HepG2 (cell line): Measurements from ENCODE around the gene AKAIN1. TPM values are rescaled to one million over a fixed set of nuclear protein-coding genes. Genes with fewer than 3 reads are reported as not detected.

ENCODE experiments used
- GABPB1 ChIP-seq: IDR thresholded peaks from 2 replicates; pipeline ENCODE4 v1.6.1; 2016; ENCODE audit warnings: mild to moderate bottlenecking, missing genetic modification reagents, moderate library complexity, missing compliant biosample characterization
- KDM5B ChIP-seq: sonication (generic); formaldehyde crosslinking; IDR thresholded peaks from 2 replicates; pipeline ENCODE4 v1.4.0; 2020; ENCODE audit warnings: missing genetic modification reagents, mild to moderate bottlenecking, borderline replicate concordance
- NRL ChIP-seq: sonication (generic); formaldehyde crosslinking; IDR thresholded peaks from 2 replicates; pipeline ENCODE4 v1.5.0; 2020; ENCODE audit warnings: missing genetic modification reagents, mild to moderate bottlenecking, moderate library complexity, borderline replicate concordance
- ZNF33B ChIP-seq: sonication (generic); formaldehyde crosslinking; IDR thresholded peaks from 2 replicates; pipeline ENCODE4 v1.5.1; 2020; ENCODE audit warnings: mild to moderate bottlenecking, missing genetic modification reagents
- ZNF441 ChIP-seq: sonication (generic); formaldehyde crosslinking; IDR thresholded peaks from 2 replicates; pipeline ENCODE4 v1.7.0; 2021; ENCODE audit warnings: missing genetic modification reagents, borderline replicate concordance
- ZNF503 ChIP-seq: sonication (generic); formaldehyde crosslinking; IDR thresholded peaks from 2 replicates; pipeline ENCODE4 v1.4.0; 2020; ENCODE audit warnings: missing genetic modification reagents
- ZNF766 ChIP-seq: sonication (generic); formaldehyde crosslinking; IDR thresholded peaks from 2 replicates; pipeline ENCODE4 v1.5.0; 2020; ENCODE audit warnings: missing genetic modification reagents, borderline replicate concordance
- ZNF772 ChIP-seq: sonication (generic); formaldehyde crosslinking; IDR thresholded peaks from 2 replicates; pipeline ENCODE4 v1.5.0; 2020; ENCODE audit warnings: mild to moderate bottlenecking, missing genetic modification reagents
- ZNF784 ChIP-seq: sonication (generic); formaldehyde crosslinking; IDR thresholded peaks from 2 replicates; pipeline ENCODE4 v1.5.1; 2020; ENCODE audit warnings: missing genetic modification reagents, mild to moderate bottlenecking, borderline replicate concordance
- polyA plus RNA-seq, 8 experiments: library from polyadenylated mRNA; depleted of rRNA in 3 of 8; stranded (reverse) in 7 of 8; unstranded in 1 of 8; fragments of >200 nt; fragmentation: Illumina TruSeq in 4 of 8; extraction: Trizol in 4 of 8; gene quantifications; 2 replicates each; pipeline versions ENCODE4 v1.2.1 to v1.2.3, GENCODE V29; 2011 to 2016; ENCODE audit warnings: low read depth in 4 of 8, missing spikeins in 1 of 8, mixed read lengths in 1 of 8; ENCODE audit not compliant: insufficient read depth in 1 of 8
- total RNA-seq, 5 experiments: library from RNA; depleted of rRNA; stranded (reverse); fragments of >200 nt; fragmentation: Illumina TruSeq; extraction: Trizol; gene quantifications; 2 replicates each; pipeline ENCODE4 v1.2.3, GENCODE V29; 2016; ENCODE audit warnings: low read depth in 1 of 5
- TF ChIP-seq, protein P1 (sequence below): sonication (generic); formaldehyde crosslinking; IDR thresholded peaks from 2 replicates; pipeline ENCODE4 v1.5.0; 2020; ENCODE audit warnings: mild to moderate bottlenecking, missing genetic modification reagents
- TF ChIP-seq, protein P2 (sequence below): IDR thresholded peaks from 2 replicates; pipeline ENCODE4 v1.4.0; 2020; ENCODE audit warnings: mild to moderate bottlenecking, missing genetic modification reagents
- TF ChIP-seq, protein P3 (sequence below): sonication (generic); formaldehyde crosslinking; IDR thresholded peaks from 2 replicates; pipeline ENCODE4 v1.5.0; 2020; ENCODE audit warnings: missing genetic modification reagents

AKAIN1 gene
- total and polyA plus RNA-seq, 2 of the 13 experiments (the other 11 are each of a cell fraction or from before 2014, with no cell fraction given) = not detected

- TF ChIP-seq ZNF503 = 0 out of 2 replicates have a peak, but pooled peaks have one; percentile 31
- peak; percentile 63; the same call in 1 of the 2 replicates for TF ChIP-seq GABPB1
- TF ChIP-seq, protein P1, sequence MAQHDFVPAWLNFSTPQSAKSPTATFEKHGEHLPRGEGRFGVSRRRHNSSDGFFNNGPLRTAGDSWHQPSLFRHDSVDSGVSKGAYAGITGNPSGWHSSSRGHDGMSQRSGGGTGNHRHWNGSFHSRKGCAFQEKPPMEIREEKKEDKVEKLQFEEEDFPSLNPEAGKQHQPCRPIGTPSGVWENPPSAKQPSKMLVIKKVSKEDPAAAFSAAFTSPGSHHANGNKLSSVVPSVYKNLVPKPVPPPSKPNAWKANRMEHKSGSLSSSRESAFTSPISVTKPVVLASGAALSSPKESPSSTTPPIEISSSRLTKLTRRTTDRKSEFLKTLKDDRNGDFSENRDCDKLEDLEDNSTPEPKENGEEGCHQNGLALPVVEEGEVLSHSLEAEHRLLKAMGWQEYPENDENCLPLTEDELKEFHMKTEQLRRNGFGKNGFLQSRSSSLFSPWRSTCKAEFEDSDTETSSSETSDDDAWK (CRISPR knock-in tag) = no peak
- TF ChIP-seq, protein P2, sequence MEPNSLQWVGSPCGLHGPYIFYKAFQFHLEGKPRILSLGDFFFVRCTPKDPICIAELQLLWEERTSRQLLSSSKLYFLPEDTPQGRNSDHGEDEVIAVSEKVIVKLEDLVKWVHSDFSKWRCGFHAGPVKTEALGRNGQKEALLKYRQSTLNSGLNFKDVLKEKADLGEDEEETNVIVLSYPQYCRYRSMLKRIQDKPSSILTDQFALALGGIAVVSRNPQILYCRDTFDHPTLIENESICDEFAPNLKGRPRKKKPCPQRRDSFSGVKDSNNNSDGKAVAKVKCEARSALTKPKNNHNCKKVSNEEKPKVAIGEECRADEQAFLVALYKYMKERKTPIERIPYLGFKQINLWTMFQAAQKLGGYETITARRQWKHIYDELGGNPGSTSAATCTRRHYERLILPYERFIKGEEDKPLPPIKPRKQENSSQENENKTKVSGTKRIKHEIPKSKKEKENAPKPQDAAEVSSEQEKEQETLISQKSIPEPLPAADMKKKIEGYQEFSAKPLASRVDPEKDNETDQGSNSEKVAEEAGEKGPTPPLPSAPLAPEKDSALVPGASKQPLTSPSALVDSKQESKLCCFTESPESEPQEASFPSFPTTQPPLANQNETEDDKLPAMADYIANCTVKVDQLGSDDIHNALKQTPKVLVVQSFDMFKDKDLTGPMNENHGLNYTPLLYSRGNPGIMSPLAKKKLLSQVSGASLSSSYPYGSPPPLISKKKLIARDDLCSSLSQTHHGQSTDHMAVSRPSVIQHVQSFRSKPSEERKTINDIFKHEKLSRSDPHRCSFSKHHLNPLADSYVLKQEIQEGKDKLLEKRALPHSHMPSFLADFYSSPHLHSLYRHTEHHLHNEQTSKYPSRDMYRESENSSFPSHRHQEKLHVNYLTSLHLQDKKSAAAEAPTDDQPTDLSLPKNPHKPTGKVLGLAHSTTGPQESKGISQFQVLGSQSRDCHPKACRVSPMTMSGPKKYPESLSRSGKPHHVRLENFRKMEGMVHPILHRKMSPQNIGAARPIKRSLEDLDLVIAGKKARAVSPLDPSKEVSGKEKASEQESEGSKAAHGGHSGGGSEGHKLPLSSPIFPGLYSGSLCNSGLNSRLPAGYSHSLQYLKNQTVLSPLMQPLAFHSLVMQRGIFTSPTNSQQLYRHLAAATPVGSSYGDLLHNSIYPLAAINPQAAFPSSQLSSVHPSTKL (CRISPR knock-in tag) = peak; percentile 56; the same call in 1 of the 2 replicates
- peak; percentile 93; the same call in 1 of the 2 replicates for TF ChIP-seq ZNF766
- TF ChIP-seq ZNF33B (CRISPR knock-in tag) = peak; percentile 32; the same call in 1 of the 2 replicates
- TF ChIP-seq NRL = no peak
- peak; percentile 45; the same call in 1 of the 2 replicates for TF ChIP-seq ZNF784
- peak; percentile 70; the same call in 1 of the 2 replicates for TF ChIP-seq KDM5B (CRISPR knock-in tag)
- TF ChIP-seq, protein P3, sequence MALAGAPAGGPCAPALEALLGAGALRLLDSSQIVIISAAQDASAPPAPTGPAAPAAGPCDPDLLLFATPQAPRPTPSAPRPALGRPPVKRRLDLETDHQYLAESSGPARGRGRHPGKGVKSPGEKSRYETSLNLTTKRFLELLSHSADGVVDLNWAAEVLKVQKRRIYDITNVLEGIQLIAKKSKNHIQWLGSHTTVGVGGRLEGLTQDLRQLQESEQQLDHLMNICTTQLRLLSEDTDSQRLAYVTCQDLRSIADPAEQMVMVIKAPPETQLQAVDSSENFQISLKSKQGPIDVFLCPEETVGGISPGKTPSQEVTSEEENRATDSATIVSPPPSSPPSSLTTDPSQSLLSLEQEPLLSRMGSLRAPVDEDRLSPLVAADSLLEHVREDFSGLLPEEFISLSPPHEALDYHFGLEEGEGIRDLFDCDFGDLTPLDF (CRISPR knock-in tag) = 0 out of 2 replicates have a peak, but pooled peaks have one; percentile 32
- TF ChIP-seq ZNF772 = peak; percentile 42; the same call in 1 of the 2 replicates
- TF ChIP-seq ZNF441 = peak; percentile 86; the same call in 1 of the 2 replicates
Observed at GRCh38 chr18:5197032-5197434, at the start of gene AKAIN1 (continued).
